Esophagus squamous epithelium (tissue), 4 donors: ENCODE data around the gene PPM1L.

ENCODE experiments used
- CTCF ChIP-seq, 6 experiments: fragments of 450-650 bp in 4 of 6; fragments of 200-600 bp in 2 of 6; sonication (generic) in 2 of 6; IDR thresholded peaks; one replicate each; pipeline ENCODE4 v1.5.1; 2016 to 2019; ENCODE audit warnings: antibody characterized with exemption in 6 of 6, mild to moderate bottlenecking in 4 of 6, moderate library complexity in 4 of 6
- POLR2A ChIP-seq, 4 donors: fragments of 450-650 bp; IDR thresholded peaks; one replicate each; pipeline ENCODE4 v1.6.1; 2017; ENCODE audit warnings: antibody characterized with exemption in 4 of 4, mild to moderate bottlenecking in 4 of 4, moderate library complexity in 3 of 4

- TF ChIP-seq CTCF (IDR thresholded peaks at IDR 0.05), result no peak
- no peak for TF ChIP-seq POLR2A (IDR thresholded peaks at IDR 0.05)
Measured at GRCh38 chr3:161072751-161073150, 316.7 kb downstream of the PPM1L start.
